ELF-1 (cell line): ENCODE results near the gene COG5.
"Not testable (repeated sequence)": the region's sequence is repeated elsewhere in the genome, so short reads cannot be mapped to it uniquely, and the experiment has no call there.

Experiments
- DNase-seq: peaks from one replicate; pipeline ENCODE4 v3.0.0-alpha.2; 2016; ENCODE audit warnings: low read depth, low spot score

Gene COG5

GRCh38 chr7:107276220-107276827 lies 287.4 kb downstream of the COG5 start:
- no peak for DNase-seq

- no peak for DNase-seq
These were observed 289.2 kb downstream of the COG5 start for GRCh38 chr7:107274506-107274905.

GRCh38 chr7:107269790-107270189 lies 293.9 kb downstream of the COG5 start:
- no peak for DNase-seq

- no peak for DNase-seq
These were observed 295.1 kb downstream of the COG5 start for GRCh38 chr7:107268594-107268993.

- DNase-seq: no peak
These were observed 296.6 kb downstream of the COG5 start for GRCh38 chr7:107267138-107267537.

- DNase-seq: no peak
These were observed 299.0 kb downstream of the COG5 start for GRCh38 chr7:107264723-107265122.

GRCh38 chr7:107262857-107263256 lies 300.9 kb downstream of the COG5 start:
- DNase-seq: no peak

GRCh38 chr7:107258737-107259136 lies 305.0 kb downstream of the COG5 start:
- DNase-seq: no peak

- DNase-seq: no peak
These were observed 308.1 kb downstream of the COG5 start for GRCh38 chr7:107255602-107256001.

GRCh38 chr7:107254398-107254985 lies 309.2 kb downstream of the COG5 start:
- DNase-seq: no peak

- DNase-seq: no peak
These were observed 310.1 kb downstream of the COG5 start for GRCh38 chr7:107253599-107253998.

GRCh38 chr7:107251963-107252362 lies 311.8 kb downstream of the COG5 start:
- no peak for DNase-seq

- no peak for DNase-seq
These were observed 315.0 kb downstream of the COG5 start for GRCh38 chr7:107248551-107249316.

GRCh38 chr7:107246836-107247235 lies 316.9 kb downstream of the COG5 start:
- DNase-seq: not testable (repeated sequence)

GRCh38 chr7:107244613-107245012 lies 319.1 kb downstream of the COG5 start:
- no peak for DNase-seq

- DNase-seq: no peak
These were observed 321.5 kb downstream of the COG5 start for GRCh38 chr7:107242267-107242666.

GRCh38 chr7:107237451-107237850 lies 326.3 kb downstream of the COG5 start:
- no peak for DNase-seq

- DNase-seq: no peak
These were observed 326.9 kb downstream of the COG5 start for GRCh38 chr7:107236862-107237261.

- DNase-seq: no peak
These were observed 329.3 kb downstream of the COG5 start for GRCh38 chr7:107234436-107234835.

- no peak for DNase-seq
These were observed 329.7 kb downstream of the COG5 start for GRCh38 chr7:107233981-107234380.

GRCh38 chr7:107233174-107233573 lies 330.5 kb downstream of the COG5 start:
- no peak for DNase-seq

GRCh38 chr7:107232568-107233090 lies 331.1 kb downstream of the COG5 start:
- DNase-seq: no peak

- no peak for DNase-seq
These were observed 333.4 kb downstream of the COG5 start for GRCh38 chr7:107230334-107230733.
